ENCODE data around the gene CNOT11. TPM values are rescaled to one million over a fixed set of nuclear protein-coding genes. Genes with fewer than 3 reads are reported as not detected.
A peak's percentile ranks its signal among the peaks of the same experiment; 100 is the strongest.

CNOT11 gene
- total and polyA plus RNA-seq, 2 of the 13 experiments (the other 11 are each of a cell fraction or from before 2014, with no cell fraction given) = 114 to 209 TPM

GRCh38 chr2:101205521-101206479 lies 46.9 kb upstream of the CNOT11 start (continued):
- TF ChIP-seq ZNF18 (CRISPR knock-in tag; IDR thresholded peaks at IDR 0.05; ENCODE audit: insufficient replicate concordance) (no peak), ZNF777 (CRISPR knock-in tag; IDR thresholded peaks at IDR 0.05) (no peak), ZNF761 (CRISPR knock-in tag; conservative IDR thresholded peaks at IDR 0.05) (no peak), SNAPC2 (CRISPR knock-in tag; IDR thresholded peaks at IDR 0.05) (no peak), CEBPB (IDR thresholded peaks at IDR 0.05; ENCODE audit: borderline replicate concordance, low read depth, low read length) (0 out of 2 replicates have a peak, but pooled peaks have one; percentile 14), GRHL1 (CRISPR knock-in tag; conservative IDR thresholded peaks at IDR 0.05) (no peak), HDAC2 (CRISPR knock-in tag; IDR thresholded peaks at IDR 0.05) (0 out of 2 replicates have a peak, but pooled peaks have one; percentile 28), ZNF124 (CRISPR knock-in tag; IDR thresholded peaks at IDR 0.05) (no peak), ZBTB8A (CRISPR knock-in tag; IDR thresholded peaks at IDR 0.05; ENCODE audit: borderline replicate concordance, low read depth) (no peak), ZNF556 (CRISPR knock-in tag; IDR thresholded peaks at IDR 0.05; ENCODE audit: borderline replicate concordance) (no peak), ONECUT2 (CRISPR knock-in tag; IDR thresholded peaks at IDR 0.05) (no peak), ZNF563 (CRISPR knock-in tag; IDR thresholded peaks at IDR 0.05) (no peak), CCDC6 (CRISPR knock-in tag; IDR thresholded peaks at IDR 0.05) (no peak), SNAPC4 (CRISPR knock-in tag; IDR thresholded peaks at IDR 0.05) (no peak), ZNF569 (CRISPR knock-in tag; IDR thresholded peaks at IDR 0.05; ENCODE audit: borderline replicate concordance) (no peak), ZNF891 (CRISPR knock-in tag; IDR thresholded peaks at IDR 0.05) (0 out of 2 replicates have a peak, but pooled peaks have one; percentile 64), NCOA5 (CRISPR knock-in tag; IDR thresholded peaks at IDR 0.05) (no peak), TP53 (CRISPR knock-in tag; conservative IDR thresholded peaks at IDR 0.05) (no peak), GZF1 (CRISPR knock-in tag; IDR thresholded peaks at IDR 0.05) (no peak), ZNF678 (CRISPR knock-in tag; IDR thresholded peaks at IDR 0.05) (no peak), ZNF83 (CRISPR knock-in tag; IDR thresholded peaks at IDR 0.05; ENCODE audit: borderline replicate concordance) (no peak), TOPORS (CRISPR knock-in tag; IDR thresholded peaks at IDR 0.05) (no peak)

All from HepG2 (cell line).